HL-60/S4 treated with retinoic acid at 250 ng/mL for 4 days and 3 days (cell line): ENCODE results near the gene TNFRSF9.
"Not testable (repeated sequence)": the region's sequence is repeated elsewhere in the genome, so short reads cannot be mapped to it uniquely, and the experiment has no call there.

Experiments
- in situ Hi-C: fragments of 300-500 bp; cut with MboI; formaldehyde crosslinking; loops from 2 replicates; pipeline ENCODE4 v1.7.0; 2022; ENCODE audit warnings: low sequenced_read_pairs

Gene TNFRSF9

DNA sequence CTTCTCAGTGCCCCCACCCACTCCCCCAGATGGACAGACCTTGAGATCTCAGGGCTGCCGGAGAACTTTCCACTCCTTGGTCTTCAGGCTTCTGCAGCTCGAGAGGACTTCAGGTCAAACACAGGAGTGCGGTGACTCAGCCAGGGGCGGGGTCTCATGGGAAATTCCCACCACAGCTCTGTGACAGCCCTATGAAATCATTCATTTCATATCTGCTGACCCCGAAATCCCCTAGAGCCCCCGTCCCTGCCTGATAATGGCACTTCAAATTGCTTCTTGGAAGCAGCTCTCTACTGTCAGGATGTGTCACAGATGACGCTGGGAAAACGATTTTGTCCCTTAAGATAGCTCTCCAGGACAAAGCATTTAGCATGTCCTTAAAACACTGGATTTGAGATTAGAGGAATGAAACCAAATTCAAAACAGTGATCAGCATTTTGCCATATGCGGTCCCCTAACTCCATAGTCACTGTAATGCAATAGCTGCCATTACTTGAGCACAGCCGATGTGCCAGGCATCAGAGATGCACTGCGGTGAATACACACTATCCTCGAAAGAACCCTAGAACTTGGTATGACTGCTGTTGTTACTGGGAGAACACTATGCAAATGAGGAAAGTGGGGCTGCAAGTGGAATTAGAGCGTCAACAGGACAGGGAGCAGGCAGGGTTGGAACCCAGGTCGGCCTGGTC, at the start of gene TNFRSF9:
TSS of gene TNFRSF9 (minus strand) at position 95 of the 692 bp plus-strand sequence. CDS start 845 bp downstream, outside the sequence.
- in situ Hi-C loops: no loop called here

DNA sequence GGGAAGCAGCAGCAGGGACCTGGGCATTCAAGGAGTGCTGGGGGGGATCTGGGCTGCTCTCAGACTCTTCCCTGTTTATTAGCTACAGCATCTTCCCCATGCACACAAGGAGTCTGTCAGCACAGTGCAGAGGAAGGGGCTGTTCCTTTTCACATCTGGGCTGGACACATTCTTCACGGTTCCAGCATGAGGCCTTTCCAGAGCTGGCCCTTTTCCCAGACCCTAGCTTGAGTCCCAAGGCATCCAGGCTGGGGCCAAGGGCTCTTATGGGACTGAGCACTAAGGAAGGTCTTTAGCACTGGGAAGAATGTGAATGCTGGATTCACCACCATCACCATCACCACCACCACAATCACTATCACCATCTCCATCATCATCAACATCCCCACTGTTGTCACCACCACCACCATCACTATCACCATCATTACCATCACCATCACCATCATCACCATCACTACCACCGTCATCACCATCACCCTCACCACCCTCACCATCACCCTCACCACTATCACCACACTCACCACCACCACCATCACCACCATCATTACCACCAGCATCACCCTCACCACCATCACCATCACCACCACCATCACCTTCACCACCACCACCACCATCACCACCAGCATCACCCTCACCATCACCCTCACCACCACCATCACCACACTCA, 49.3 kb upstream of the TNFRSF9 start:
- in situ Hi-C loops: no loop called here

DNA sequence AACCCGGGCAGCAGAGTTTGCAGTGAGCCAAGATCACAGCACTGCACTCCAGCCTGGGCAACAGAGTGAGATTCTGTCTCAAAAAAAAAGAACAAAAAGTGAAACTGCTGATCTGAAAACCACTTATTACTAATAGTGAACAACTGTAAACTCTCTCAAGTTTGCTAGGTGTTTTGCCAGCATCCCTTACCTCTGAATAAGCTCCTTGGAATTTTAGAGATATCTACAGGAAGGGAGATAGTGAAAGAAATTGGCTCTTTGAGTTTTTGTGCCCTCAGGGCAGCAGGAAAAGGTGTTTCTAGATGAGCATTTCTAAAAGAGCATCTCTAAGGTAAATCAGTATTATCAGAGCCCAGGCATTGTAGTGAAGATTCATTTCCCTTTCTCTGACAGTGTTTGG, 47.9 kb upstream of the TNFRSF9 start:
- in situ Hi-C loops: no loop called here

DNA sequence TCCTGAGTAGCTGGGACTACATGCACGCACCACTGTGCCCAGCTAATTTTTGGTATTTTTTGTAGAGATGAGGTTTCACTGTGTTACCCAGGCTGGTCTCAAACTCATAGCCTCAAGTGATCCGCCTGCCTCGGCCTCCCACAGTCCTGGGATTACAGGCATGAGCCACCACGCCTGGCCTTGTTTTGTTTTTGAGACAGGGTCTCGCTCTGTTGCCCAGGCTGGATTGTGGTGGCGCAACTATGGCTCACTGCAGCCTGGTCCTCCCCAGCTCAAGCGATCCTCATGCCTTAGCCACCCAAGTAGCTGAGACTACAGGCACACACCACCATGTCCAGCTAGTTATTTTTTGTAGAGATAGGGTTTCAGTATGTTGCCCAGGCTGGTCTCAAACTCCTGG, 46.9 kb upstream of the TNFRSF9 start:
- in situ Hi-C loops: no loop called here

DNA sequence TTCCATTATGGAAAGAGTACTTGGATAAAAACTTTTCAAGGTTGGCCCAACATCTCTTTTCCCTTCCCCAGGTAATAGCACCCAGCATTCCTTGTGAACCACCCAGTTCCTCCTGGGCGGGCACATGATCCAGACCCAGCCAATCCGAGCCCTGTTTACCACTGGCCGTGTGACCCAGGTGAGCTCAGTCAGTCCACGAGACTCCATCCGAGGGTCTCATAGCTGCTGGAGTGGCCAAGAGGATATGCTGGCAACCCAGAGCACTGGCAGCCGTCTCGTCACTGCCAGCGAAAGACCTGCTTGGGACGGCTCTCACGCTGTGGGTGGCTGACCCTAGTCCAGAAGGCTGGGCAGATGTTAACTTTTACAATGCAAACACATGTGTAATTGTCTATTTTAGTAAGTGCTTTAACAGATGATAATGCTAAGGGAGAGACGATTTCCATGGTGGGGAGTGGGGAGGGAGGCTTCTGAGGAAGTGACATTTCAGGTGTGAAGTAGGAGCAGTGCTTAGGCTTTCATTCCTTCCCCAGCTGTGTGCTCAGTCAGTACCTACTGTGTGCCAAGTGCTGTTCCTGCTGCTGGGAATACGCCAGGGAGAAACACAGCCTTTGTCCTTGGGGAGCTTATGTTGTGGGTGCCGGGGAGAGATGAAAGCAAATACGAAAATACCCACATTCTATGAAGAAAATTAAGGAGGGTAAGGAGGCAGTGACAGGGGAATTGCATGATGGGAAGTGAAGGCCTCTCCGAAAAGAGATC, 45.4 kb upstream of the TNFRSF9 start:
- in situ Hi-C loops: no loop called here

DNA sequence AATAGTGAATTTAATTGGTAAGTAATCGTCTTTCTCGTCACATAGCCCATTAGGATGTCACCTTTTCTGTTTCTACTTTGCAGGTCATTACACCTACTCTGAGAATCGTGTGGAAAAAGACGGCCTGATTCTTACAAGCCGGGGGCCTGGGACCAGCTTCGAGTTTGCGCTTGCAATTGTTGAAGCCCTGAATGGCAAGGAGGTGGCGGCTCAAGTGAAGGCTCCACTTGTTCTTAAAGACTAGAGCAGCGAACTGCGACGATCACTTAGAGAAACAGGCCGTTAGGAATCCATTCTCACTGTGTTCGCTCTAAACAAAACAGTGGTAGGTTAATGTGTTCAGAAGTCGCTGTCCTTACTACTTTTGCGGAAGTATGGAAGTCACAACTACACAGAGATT, 44.2 kb upstream of the TNFRSF9 start:
- in situ Hi-C loops: no loop called here

DNA sequence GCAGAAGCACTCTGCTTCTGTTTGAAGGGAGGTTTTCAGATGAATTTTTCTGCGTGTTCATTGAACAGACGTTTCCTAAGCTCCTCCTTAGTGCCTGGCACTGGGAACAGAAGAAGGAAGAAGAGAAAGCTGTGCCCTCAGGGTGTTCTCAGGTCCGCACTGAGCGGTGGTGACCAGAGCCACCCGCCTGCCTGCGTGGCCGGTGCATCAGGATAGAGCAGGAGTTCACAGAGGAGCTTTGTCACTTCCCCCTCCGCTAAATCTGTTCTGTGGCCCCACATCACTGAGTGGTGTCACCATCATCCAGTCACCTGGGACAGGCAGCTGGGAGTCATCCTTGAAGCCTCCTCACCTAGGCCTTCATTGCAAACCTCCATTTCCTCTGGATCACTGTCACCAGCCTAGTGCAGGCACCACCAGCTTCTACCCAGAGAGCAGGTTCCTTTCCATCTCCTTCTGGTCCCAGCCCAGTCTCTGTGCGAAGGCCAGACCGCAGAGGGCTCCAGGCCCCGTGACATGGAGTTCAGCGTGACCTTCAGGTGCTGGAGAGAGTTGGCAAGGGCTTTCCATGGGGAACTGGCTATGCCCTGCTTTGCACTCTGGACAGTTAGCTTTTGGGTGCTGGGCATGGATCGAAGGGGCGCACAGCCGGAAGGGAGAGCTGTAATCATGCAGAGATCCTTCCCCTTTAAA, 42.6 kb upstream of the TNFRSF9 start:
- in situ Hi-C loops: no loop called here

DNA sequence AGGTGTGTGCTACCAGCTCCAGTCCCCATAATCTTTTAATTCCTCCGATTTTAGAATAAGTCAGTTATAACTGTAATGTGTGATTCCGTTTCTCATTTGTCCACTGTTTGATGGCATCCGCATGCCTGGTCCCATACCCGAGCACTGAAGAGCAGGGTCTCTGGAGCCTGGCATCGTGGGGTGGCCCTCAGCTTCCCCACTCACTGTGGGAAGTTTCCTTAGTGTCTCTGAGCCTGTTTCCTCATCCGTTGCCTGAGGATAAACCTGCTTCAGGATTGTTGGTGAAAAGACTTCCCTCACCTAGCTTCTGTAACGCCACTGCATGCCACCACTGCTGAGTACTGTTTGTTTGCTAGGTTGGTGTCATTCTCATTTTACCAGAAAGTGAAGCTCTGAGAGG, 40.3 kb upstream of the TNFRSF9 start:
- in situ Hi-C loops: no loop called here

DNA sequence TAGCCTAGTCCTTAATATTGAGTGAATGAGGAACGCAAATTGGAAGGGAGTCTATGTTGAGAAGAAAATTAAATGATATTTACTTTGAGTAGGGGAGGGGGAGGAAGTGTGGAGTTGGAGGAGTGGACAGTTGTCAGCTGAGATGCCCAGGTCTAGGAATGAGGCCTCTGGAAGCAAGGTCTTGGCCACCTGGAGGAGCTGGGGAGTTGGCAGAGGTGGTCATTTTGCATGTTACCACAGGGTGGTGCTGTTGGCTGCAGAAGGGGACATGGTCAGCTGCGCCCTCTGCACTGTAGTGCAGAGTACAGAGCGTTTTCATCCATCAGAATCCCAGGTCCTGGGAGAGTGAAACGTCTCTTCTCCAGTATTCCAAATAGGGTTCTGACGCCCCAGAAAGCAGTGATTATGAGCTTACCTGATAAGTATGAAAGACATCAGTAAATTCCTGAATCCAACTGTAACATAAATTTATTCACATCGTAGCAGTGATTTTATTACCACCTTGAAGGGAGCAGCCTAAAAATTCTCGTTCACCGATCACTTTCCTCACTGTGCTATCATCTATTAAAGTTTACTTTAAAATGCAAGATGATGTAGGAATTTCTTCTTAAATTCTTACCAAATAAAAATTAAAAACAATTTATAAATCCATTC, 34.7 kb upstream of the TNFRSF9 start:
- in situ Hi-C loops: no loop called here

DNA sequence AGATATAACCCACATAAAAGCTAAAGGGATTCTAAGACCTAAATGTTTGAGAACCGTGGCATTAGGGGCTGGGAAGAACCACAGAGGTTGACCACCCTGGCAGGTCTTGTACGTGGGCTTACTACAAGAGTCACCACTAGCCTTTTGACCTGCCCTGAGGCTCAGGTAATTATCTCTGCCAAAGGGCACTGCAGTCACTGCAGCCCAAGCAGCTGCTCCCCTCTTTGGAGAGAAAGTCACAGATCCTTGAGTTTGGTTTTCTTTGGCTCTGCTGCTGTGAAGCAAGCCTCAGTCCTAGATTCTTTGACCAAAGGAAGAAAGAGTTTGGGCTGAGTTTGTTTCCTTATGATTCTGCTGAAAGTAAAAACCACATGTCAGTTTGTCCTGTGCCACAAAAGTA, 32.4 kb upstream of the TNFRSF9 start:
- in situ Hi-C loops: no loop called here

DNA sequence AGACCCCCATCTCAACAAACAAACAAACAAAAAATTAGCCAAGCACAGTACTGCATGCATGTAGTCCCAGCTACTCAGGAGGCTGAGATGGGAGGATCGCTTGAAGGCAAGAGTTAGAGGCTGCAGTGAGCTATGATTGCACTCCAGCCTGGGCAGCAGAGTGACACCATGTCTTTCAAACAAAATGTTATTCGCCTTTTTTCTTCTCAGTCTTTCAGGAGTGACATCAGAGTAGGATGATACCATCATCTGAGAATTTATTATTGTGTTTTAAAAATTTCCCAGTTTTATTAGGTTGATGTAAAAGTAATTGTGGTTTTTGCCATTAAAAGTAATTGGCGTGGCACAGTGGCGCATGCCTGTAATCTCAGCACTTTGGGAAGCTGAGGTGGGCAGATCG, 31.6 kb upstream of the TNFRSF9 start:
- in situ Hi-C loops: no loop called here

DNA sequence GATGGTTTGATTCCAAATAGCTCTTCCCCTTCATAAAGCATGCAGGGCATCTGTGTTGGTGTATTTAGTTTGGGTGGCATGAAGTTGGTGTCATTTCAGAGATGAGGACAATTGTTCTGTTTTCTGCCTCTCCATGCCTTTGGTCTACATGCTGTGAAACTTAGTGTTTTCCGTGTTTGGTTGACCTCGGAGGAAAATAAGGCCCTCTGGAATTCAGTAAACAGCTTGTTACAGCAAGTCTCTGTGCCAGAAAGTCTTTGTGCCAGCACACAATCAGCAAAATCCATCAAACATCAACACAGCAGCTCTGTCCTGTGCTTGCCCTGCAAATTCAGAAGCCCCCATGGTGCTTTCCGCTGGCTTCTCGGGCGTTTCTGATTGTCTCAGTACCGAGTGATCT, 30.4 kb upstream of the TNFRSF9 start:
- in situ Hi-C loops: no loop called here

DNA sequence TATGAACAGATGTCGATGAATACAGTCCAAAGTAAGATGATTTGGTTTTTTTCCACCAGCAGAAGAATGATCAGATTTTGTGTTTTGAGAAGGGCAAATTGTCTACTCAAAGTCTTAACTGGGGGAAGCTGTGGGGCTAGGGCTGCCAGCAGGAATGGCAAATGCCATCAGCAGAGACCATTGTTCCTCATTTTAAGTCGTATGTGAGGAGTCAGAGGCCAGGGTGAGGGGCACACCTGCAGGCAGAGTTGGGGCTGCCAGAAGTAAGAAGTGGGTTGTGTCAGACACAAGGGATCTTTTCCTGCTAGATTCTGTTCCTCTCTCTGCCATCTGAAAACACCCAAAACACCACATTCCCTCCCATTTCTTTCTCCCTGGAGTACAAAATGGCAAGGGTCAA, 29.6 kb upstream of the TNFRSF9 start:
- in situ Hi-C loops: no loop called here

DNA sequence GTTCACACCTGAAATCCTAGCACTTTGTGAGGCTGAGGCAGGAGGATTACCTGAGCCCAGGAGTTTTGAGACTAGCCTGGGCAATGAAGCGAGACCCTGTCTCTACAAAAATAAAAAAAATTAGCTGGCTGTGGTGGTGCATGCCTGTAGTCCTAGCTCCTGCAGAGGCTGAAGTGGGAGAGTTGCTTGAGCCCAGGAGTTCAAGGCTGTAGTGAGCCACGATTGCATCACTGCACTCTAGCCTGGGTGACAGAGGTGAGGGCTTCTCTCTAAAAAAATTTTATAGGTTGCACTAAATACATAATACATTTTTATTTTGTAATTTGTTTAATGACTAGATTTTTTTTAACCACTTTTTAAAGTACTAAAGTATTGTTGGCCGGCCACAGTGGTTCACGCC, 27.0 kb upstream of the TNFRSF9 start:
- in situ Hi-C loops: no loop called here

DNA sequence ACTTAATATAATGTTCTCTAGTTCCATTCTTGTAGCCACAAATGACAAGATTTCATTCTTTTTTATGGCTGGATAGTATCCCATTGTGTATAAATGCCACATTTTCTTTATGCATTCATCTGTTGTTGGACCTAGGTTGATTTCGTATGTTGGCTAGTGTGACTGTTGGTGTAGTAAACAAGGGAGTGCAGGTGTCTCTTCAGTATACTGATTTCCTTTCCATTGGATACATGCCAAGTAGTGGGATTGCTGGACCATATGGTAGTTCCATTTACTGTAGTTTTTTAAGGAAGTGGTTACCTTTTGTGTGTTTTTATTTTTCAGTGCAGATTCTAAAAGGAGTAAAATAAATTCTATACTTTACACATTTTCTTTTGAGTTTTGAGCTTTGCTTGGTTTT, 26.6 kb upstream of the TNFRSF9 start:
- in situ Hi-C loops: no loop called here

DNA sequence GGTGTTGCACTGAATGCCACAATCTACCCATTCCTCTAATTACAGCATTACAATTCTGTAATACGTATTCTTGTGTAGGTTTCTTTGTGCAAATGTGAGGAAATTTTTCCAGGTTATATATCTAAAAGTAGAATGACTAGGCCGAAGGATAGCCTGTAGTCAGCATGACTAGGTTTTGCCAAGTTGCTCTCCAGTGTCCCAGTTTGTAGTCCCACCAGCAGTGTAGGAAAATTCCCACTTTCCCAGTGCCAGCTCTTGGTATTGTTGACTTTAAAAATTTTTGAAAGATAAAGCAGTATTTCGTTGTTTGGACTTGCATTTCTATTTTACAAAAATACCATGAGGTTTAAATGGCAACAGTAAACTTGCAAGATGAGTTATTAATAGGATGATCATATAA, 23.8 kb upstream of the TNFRSF9 start:
- in situ Hi-C loops: no loop called here

DNA sequence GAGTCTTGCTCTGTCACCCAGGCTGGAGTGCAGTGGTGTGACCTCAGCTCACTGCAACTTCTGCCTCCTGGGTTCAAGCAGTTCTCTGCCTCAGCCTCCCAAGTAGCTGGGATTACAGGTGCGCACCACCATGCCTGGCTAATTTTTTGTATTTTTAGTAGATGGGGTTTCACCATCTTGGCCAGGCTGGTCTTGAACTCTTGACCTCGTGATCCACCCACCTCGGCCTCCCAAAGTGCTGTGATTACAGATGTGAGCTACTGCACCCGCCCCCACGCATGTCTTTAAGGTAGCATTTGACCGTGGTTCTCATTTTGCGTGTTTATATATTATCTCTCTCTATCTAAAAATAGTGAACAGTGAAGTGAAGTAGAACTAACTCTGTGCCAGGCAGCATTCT, 23.2 kb upstream of the TNFRSF9 start:
- in situ Hi-C loops: not testable (repeated sequence)

DNA sequence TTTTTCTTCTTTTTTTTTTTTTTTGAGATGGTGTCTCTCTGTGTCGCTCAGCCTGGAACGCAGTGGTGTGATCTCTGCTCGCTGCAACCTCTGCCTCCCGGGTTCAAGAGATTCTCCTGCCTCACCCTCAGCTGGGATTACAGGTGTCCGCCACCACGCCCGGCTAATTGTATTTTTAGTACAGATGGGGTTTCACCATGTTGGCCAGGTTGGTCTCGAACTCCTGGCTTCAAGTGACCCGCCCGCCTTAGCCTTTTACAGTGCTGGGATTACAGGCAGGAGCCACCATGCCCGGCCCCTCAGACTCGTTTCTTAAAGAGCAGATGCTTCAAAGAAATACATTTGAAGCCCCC, 22.7 kb upstream of the TNFRSF9 start:
- in situ Hi-C loops: not testable (repeated sequence)

DNA sequence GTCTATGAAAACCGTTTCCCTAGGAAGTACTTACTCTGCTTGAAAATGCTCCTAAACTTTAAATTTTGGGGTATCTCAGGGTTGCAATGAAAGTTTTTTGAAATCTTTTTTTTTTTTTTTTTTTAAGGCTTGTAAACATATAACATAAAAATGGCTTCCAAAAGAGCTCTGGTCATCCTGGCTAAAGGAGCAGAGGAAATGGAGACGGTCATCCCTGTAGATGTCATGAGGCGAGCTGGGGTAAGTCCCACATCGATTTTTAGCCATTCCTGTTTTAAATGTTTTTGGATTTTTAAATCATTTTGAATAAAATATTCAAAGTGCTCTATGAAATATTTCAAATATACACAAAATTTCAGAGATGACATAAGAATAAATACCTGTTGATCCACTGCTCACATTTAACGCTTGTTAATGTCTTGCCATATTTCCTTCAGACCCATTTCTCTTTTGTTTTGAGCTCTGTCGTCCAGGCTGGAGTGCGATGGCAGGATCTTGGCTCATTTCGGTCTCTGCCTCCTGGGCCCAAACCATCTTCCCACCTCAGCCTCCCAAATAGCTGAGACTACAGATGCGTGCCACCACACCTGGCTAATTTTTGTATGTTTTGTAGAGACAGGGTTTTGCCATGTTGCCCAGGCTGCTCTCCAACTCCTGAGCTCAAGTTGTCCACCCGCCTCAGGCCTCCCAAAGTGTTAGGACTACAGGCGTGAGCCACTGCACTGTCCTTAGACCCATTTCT, 22.2 kb upstream of the TNFRSF9 start:
- in situ Hi-C loops: no loop called here

DNA sequence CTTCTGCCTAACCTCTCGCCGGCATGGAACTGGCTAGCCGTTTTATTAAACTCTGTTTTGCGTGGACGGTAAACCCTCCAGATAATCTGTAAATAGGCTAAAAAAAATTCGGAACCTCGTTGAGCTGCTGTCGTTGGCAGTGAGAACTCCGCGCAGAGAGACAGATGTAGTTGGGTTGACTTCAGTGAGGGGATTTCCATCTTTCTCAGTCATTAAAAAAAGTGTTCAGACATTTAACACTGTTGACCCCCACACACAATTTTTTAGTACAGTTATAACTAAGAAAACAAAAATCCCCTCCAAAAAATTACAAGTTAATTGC, 21.3 kb upstream of the TNFRSF9 start:
- in situ Hi-C loops: no loop called here
